GM20000 (cell line): ENCODE results near the gene TOLLIP.

Source experiments
- DNase-seq: peaks from one replicate; pipeline ENCODE4 v3.0.0; 2012; ENCODE audit warnings: low spot score
- CTCF ChIP-seq: IDR thresholded peaks from 2 replicates; pipeline ENCODE4 v1.5.1; 2012; ENCODE audit warnings: mild to moderate bottlenecking, control low read depth; ENCODE audit errors: extremely low read depth, missing control alignments

TOLLIP gene

DNA sequence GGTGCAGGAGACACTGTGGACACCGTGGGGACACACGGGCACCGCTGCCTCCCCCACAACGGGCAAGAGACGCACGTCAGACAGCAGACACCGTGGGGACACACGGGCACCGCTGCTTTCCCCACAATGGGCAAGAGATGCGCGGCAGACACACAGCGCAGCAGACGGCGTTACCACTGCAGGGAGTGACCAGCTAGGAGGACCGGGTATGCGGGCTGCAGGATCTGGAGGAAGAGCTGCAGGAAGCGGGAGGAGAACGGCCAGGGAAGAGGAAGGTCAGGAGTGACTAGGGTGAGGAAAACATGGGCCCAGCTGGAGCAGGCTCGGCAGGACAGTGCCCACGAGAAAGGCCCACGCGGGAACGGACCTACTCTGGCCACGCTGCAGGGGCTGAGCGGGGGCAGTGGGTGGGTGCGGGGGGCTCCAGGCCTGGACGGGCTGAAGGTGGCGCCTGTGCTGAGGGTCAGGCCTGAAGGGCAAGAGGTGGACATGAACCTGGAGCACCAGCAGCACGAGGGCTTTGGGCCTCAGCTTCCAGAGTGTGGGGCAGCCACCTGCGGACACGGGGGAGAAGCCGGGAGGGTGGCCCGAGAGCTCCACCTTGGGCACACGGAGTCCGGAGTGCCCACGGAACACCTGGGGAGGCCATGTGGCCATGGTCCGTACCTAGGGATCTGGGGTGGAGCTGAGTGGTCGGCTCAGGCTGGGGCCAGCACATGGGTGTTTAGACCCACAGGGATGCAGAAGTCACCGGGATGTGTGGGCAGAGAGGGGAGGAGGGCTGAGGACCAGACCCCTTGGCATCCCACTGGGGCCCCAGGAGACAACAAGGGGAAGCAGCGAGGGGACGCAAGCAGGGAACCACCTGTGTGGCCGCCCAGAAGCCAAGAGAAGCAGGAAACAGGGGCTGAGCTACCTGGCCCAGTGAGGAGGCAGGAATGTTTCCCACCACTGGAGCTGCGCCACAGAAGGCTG is 16.5 kb downstream of the TOLLIP start:
- no peak for DNase-seq
- no peak for TF ChIP-seq CTCF

GRCh38 chr11:1292018-1292643 is 17.3 kb downstream of the TOLLIP start:
- no peak for TF ChIP-seq CTCF

DNA sequence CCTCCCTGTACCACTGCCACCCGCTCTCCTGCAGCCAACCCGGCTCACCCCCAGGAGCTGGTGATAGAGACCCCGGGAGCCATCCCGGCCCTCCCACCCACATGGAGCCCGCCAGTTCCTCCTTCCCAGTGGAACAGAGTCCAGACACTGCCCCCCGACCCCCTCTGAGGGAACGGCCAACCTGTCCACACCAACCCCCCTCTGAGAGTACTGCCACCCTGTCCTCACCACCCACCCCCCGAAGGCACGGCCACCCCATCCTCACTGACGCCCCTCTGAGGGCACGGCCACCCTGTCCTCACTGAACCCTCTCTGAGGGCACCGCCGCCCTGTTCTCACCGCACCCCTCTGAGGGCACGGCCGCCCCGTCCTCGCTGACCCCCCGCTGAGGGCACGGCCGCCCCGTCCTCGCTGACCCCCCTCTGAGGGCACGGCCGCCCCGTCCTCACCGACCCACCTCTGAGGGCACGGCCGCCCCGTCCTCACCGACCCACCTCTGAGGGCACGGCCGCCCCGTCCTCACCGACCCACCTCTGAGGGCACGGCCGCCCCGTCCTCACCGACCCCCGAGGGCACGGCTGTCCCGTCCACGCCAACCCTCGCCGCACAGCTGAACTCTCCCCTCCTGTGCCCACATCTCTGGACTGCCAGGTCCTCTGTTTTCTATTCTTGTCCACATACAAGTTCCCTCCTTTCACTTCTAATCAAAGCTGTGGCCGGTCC is 18.0 kb downstream of the TOLLIP start:
- TF ChIP-seq CTCF, result no peak
- no peak for DNase-seq

More at GRCh38 chr11:1292018-1292643, 17.3 kb downstream of the TOLLIP start:
- DNase-seq, result no peak

DNA sequence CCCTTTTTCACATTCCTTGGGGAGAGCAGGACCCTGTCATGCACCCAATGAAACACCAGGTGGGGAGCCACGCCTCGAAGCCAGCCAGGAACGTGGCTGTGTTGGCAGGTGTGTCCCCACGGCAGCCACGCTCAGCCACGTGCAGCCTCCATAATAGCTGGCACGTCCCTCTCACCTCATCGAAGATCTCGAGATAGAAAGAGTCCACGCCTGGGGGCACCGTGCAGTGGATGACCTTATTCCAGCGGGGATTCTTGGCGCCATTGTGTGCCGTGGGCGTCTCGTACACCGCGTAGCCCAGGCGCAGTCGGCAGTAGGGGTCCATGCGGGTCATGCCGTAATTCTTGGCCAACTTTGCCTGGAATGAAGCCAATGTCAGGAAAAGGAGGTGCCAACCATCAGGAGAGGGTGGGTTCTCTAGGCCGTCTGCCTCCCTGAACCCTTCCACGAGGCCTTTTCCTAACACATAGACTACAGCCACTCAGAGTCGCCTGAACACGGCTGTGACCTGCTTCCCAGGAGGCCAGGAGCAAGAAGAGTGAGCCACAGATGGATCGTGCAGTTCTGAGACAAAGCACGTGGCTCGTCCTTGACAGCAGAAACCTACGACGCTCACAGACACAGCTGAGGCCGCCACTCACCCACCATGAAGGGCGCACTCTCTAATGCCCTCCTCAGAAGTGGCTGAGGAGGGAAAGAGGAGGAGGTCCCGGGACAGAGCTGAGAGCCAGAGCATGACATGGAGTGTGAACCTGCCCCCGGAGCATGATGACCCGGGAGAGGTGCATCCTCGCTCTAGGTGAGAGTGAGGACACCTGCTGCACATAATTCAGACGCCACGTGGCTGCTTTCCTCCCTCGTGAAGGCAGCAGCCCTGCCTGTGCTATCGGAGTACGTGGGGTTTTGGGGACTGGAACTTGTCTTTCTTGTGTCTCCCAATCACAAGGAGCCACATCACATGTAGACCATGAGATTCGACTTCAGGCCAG is 19.1 kb downstream of the TOLLIP start:
- no peak for TF ChIP-seq CTCF
- no peak for DNase-seq

DNA sequence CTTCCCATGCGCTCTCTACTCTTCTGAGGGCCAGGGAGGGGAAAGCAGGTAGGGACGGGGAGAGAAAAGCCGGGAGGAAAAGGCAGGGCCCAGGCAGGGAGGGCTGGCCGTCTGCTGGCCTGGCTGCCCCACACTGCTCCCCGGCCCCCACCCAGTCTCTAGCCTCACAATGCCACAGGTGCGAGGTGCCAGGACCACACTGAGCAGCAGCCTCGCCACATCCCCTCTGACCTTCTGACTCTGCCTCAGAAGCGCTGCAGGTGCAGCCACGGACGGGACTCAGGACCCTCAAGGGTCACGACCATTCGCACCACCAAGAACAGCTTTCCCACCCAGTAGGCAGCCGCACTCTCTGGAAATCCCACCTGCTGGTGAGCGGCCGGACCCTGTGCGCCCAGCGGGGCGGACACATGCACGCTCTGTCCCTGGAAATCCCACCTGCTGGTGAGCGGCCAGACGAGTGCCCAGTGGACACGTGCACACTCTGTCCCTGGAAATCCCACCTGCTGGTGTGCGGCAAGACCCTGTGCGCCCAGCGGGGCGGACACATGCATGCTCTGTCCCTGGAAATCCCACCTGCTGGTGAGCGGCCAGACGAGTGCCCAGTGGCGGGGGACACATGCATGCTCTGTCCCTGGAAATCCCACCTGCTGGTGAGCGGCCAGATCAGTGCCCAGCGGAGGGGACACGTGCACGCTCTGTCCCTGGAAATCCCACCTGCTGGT is 20.1 kb downstream of the TOLLIP start:
- no peak for TF ChIP-seq CTCF
- DNase-seq, result no peak
